DND-41 (cell line): ENCODE results near the gene CASP4.

Experiments used
- CTCF ChIP-seq: IDR thresholded peaks from 2 replicates; pipeline ENCODE4 v1.5.1; 2012; ENCODE audit warnings: borderline replicate concordance, low read length, moderate library complexity, mild to moderate bottlenecking; ENCODE audit not compliant: poor library complexity, severe bottlenecking; ENCODE audit errors: extremely low read depth
- EZH2 ChIP-seq: IDR thresholded peaks from 3 replicates; pipeline ENCODE4 v1.6.1; 2012; ENCODE audit warnings: borderline replicate concordance, low read depth, mild to moderate bottlenecking, moderate library complexity, low read length, inconsistent platforms; ENCODE audit not compliant: severe bottlenecking

- TF ChIP-seq CTCF (no peak), EZH2 (no peak)
Measured at GRCh38 chr11:104895634-104896033, 72.7 kb downstream of the CASP4 start.
